HL-60 (cell line): ENCODE data around the gene CEP162.

ENCODE experiments used
- DNase-seq, 2 experiments: peaks; one replicate each; pipeline ENCODE4 v3.0.0-alpha.2; 2010 to 2020; ENCODE audit warnings: low read depth in 1 of 2, low spot score in 1 of 2
- H3K27ac ChIP-seq: fragments of 250-450 bp; sonication (Bioruptor Pico); replicated peaks from 2 replicates; pipeline ENCODE4 v1.5.1; 2020; ENCODE audit warnings: mild to moderate bottlenecking, moderate library complexity
- H3K27me3 ChIP-seq: fragments of 250-450 bp; sonication (Bioruptor Pico); 2 replicates; pipeline ENCODE4 v1.5.1; 2021; ENCODE audit warnings: mild to moderate bottlenecking, moderate library complexity; ENCODE audit not compliant: insufficient read depth, poor library complexity, severe bottlenecking
- H3K4me3 ChIP-seq: replicated peaks from 2 replicates; pipeline ENCODE4 v1.5.1; 2011; ENCODE audit warnings: mild to moderate bottlenecking, control low read depth, low read length; ENCODE audit not compliant: insufficient read depth
- GABPA ChIP-seq: IDR thresholded peaks from 2 replicates; pipeline ENCODE4 v1.6.1; 2012; ENCODE audit warnings: low read depth
- POLR2AphosphoS5 ChIP-seq: IDR thresholded peaks from 2 replicates; pipeline ENCODE4 v1.6.1; 2012; ENCODE audit warnings: low read depth
- REST ChIP-seq: IDR thresholded peaks from 2 replicates; pipeline ENCODE4 v1.6.1; 2012; ENCODE audit warnings: low read depth; ENCODE audit not compliant: insufficient replicate concordance
- SPI1 ChIP-seq: IDR thresholded peaks from 2 replicates; pipeline ENCODE4 v1.6.1; 2012; ENCODE audit warnings: low read depth, mild to moderate bottlenecking, borderline replicate concordance
- long read RNA-seq: library from polyadenylated mRNA; unstranded; transcript quantifications from one replicate; pipeline ENCODE4 v2.0.0, GENCODE V29; 2020
- TF ChIP-seq, protein P1 (sequence below): IDR thresholded peaks from one replicate; pipeline ENCODE4 v1.5.1; 2011; ENCODE audit warnings: low read length, control low read depth, inconsistent platforms; ENCODE audit not compliant: insufficient read depth

CEP162 gene
- long read RNA-seq, partial matches to known transcripts: 14 of 29 reads
- long read RNA-seq, other reads (novel, unspliced or antisense): 15 of 29 reads

GRCh38 chr6:84227434-84228197 lies at the start of gene CEP162:
Gene CEP162, minus strand, starts transcription at chr6:84227643. Its CDS starts 1,250 bp downstream, at chr6:84226393.
- Histone ChIP-seq H3K27ac (peak within 1 kb of the TSS; percentile 78), H3K4me3 (peak within 1 kb of the TSS; percentile 99), H3K27me3 (peaks cover 5% of the 10 kb centered on the region)
- peak; percentile 63 to 92 for DNase-seq
- TF ChIP-seq SPI1: no peak
- TF ChIP-seq, protein P1, sequence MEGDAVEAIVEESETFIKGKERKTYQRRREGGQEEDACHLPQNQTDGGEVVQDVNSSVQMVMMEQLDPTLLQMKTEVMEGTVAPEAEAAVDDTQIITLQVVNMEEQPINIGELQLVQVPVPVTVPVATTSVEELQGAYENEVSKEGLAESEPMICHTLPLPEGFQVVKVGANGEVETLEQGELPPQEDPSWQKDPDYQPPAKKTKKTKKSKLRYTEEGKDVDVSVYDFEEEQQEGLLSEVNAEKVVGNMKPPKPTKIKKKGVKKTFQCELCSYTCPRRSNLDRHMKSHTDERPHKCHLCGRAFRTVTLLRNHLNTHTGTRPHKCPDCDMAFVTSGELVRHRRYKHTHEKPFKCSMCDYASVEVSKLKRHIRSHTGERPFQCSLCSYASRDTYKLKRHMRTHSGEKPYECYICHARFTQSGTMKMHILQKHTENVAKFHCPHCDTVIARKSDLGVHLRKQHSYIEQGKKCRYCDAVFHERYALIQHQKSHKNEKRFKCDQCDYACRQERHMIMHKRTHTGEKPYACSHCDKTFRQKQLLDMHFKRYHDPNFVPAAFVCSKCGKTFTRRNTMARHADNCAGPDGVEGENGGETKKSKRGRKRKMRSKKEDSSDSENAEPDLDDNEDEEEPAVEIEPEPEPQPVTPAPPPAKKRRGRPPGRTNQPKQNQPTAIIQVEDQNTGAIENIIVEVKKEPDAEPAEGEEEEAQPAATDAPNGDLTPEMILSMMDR: peak; percentile 32

DNA sequence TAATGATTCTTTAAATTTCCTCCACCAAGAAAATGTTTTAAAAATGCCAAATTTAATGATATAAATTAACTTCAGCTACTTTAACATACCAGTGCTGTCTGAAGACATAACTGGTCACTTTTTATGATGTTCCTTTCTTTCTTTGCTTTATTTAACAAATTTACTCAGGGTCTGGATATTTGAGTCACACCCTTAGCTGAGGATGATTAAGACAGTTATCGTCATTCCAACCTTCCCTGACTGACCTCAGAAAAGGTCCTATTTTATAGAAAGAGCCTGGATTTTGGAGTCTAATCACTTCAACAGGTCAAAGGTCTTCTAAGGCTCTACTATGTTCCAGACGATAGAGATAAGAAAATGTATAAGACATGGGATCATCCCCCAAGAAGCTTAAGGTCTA lies 47.4 kb upstream of the CEP162 start:
- Histone ChIP-seq H3K4me3 (no peak overlapping the region), H3K27ac (no peak overlapping the region), H3K27me3 (no peaks in the 10 kb centered on the region)
- TF ChIP-seq POLR2AphosphoS5: no peak
- no peak for TF ChIP-seq REST
- TF ChIP-seq, protein P1: no peak
- no peak for TF ChIP-seq SPI1
- no peak for DNase-seq

- DNase-seq: no peak
- H3K27ac ChIP-seq: no peak overlapping the region
- no peaks in the 10 kb centered on the region for H3K27me3 ChIP-seq
- H3K4me3 ChIP-seq: no peak overlapping the region
- TF ChIP-seq REST: no peak
- TF ChIP-seq, protein P1: no peak
- TF ChIP-seq POLR2AphosphoS5: no peak
- TF ChIP-seq SPI1: no peak
- no peak for TF ChIP-seq GABPA
These were observed 45.8 kb upstream of the CEP162 start for GRCh38 chr6:84273048-84273809.
